ENCODE measurements around the gene GPC4.

The GPC4 gene

GRCh38 chrX:133437356-133437755 lies 22.1 kb upstream of the GPC4 start:
- Histone ChIP-seq H3K4me2 (ENCODE audit: low read length) (no peak overlapping the region), H3K9me3 (ENCODE audit: low read length) (no peaks in the 10 kb centered on the region), H2AFZ (ENCODE audit: low read length) (no peak overlapping the region), H3K9me2 (ENCODE audit: low read depth, low read length) (no peaks in the 10 kb centered on the region), H3K4me1 (ENCODE audit: insufficient read depth, low read length, severe bottlenecking) (no peaks in the 10 kb centered on the region), H3F3A (ENCODE audit: insufficient read depth, low read length) (no peaks in the 10 kb centered on the region), H3K27ac (ENCODE audit: low read depth, low read length, poor library complexity, severe bottlenecking) (no peak overlapping the region), H3K27me3 (ENCODE audit: insufficient read depth, low read length) (no peaks in the 10 kb centered on the region), H4K20me1 (ENCODE audit: insufficient read depth, low read length) (no peaks in the 10 kb centered on the region), H3K79me2 (ENCODE audit: insufficient read depth, low read length) (no peaks in the 10 kb centered on the region), H3K9ac (ENCODE audit: low read length) (no peak overlapping the region), H3K36me3 (ENCODE audit: insufficient read depth, low read length) (no peaks in the 10 kb centered on the region), H3K4me3 (ENCODE audit: low read depth, low read length, poor library complexity, severe bottlenecking) (no peak overlapping the region)
- TF ChIP-seq EZH2 (IDR thresholded peaks at IDR 0.05; ENCODE audit: borderline replicate concordance, low read length) (no peak), CTCF (IDR thresholded peaks at IDR 0.05; ENCODE audit: low read length) (no peak)

GRCh38 chrX:133435544-133436124 lies 20.3 kb upstream of the GPC4 start:
- Histone ChIP-seq H4K20me1 (ENCODE audit: insufficient read depth, low read length) (no peaks in the 10 kb centered on the region), H3K27ac (ENCODE audit: low read depth, low read length, poor library complexity, severe bottlenecking) (no peak overlapping the region), H3K9me3 (ENCODE audit: low read length) (no peaks in the 10 kb centered on the region), H3K4me1 (ENCODE audit: insufficient read depth, low read length, severe bottlenecking) (no peaks in the 10 kb centered on the region), H2AFZ (ENCODE audit: low read length) (no peak overlapping the region), H3K9ac (ENCODE audit: low read length) (no peak overlapping the region), H3F3A (ENCODE audit: insufficient read depth, low read length) (no peaks in the 10 kb centered on the region), H3K4me3 (ENCODE audit: low read depth, low read length, poor library complexity, severe bottlenecking) (no peak overlapping the region), H3K79me2 (ENCODE audit: insufficient read depth, low read length) (no peaks in the 10 kb centered on the region), H3K4me2 (ENCODE audit: low read length) (no peak overlapping the region), H3K36me3 (ENCODE audit: insufficient read depth, low read length) (no peaks in the 10 kb centered on the region), H3K9me2 (ENCODE audit: low read depth, low read length) (no peaks in the 10 kb centered on the region), H3K27me3 (ENCODE audit: insufficient read depth, low read length) (no peaks in the 10 kb centered on the region)
- TF ChIP-seq CTCF (IDR thresholded peaks at IDR 0.05; ENCODE audit: low read length) (no peak), EZH2 (IDR thresholded peaks at IDR 0.05; ENCODE audit: borderline replicate concordance, low read length) (no peak)

GRCh38 chrX:133434197-133434820 lies 19.0 kb upstream of the GPC4 start:
- Histone ChIP-seq H3K4me1 (ENCODE audit: insufficient read depth, low read length, severe bottlenecking) (no peaks in the 10 kb centered on the region), H3K27me3 (ENCODE audit: insufficient read depth, low read length) (no peaks in the 10 kb centered on the region), H3K9ac (ENCODE audit: low read length) (no peak overlapping the region), H3K9me2 (ENCODE audit: low read depth, low read length) (no peaks in the 10 kb centered on the region), H3K79me2 (ENCODE audit: insufficient read depth, low read length) (no peaks in the 10 kb centered on the region), H3F3A (ENCODE audit: insufficient read depth, low read length) (no peaks in the 10 kb centered on the region), H3K36me3 (ENCODE audit: insufficient read depth, low read length) (no peaks in the 10 kb centered on the region), H3K4me3 (ENCODE audit: low read depth, low read length, poor library complexity, severe bottlenecking) (no peak overlapping the region), H4K20me1 (ENCODE audit: insufficient read depth, low read length) (no peaks in the 10 kb centered on the region), H3K27ac (ENCODE audit: low read depth, low read length, poor library complexity, severe bottlenecking) (no peak overlapping the region), H2AFZ (ENCODE audit: low read length) (no peak overlapping the region), H3K9me3 (ENCODE audit: low read length) (no peaks in the 10 kb centered on the region), H3K4me2 (ENCODE audit: low read length) (no peak overlapping the region)
- TF ChIP-seq EZH2 (IDR thresholded peaks at IDR 0.05; ENCODE audit: borderline replicate concordance, low read length) (no peak), CTCF (IDR thresholded peaks at IDR 0.05; ENCODE audit: low read length) (no peak)

Data from OCI-LY1 (cell line).